Pancreas (tissue), 10 donors: ENCODE data around the gene AP4B1. TPM values are rescaled to one million over a fixed set of nuclear protein-coding genes. Genes with fewer than 3 reads are reported as not detected.

Experiments used
- ATAC-seq, 4 donors: fragments of 200-7000 bp; cut with Tn5 transposase; one replicate each; pipeline versions ENCODE4 v1.8.0 to v1.9.1; 2020; ENCODE audit warnings: mild to moderate bottlenecking in 4 of 4, moderate library complexity in 4 of 4
- DNase-seq, 6 donors: peaks; one replicate each; pipeline ENCODE4 v3.0.0-alpha.2; 2020
- FAIRE-seq: peaks from 2 replicates; lab custom pipeline; 2012; peaks lifted over from hg19 to GRCh38; lab: Jason Lieb, UNC
- H3K27ac ChIP-seq, 4 donors: fragments of 200-600 bp; sonication (generic); 1 replicate in 3 of 4; 2 replicates in 1 of 4; pipeline versions ENCODE4 v1.5.0 to v1.8.0; 2020
- H3K27me3 ChIP-seq, 4 donors: fragments of 200-600 bp; one replicate each; pipeline ENCODE4 v1.8.0; 2021
- H3K36me3 ChIP-seq, 3 donors: fragments of 200-600 bp; sonication (generic) in 1 of 3; one replicate each; pipeline versions ENCODE4 v1.5.0 to v1.8.0; 2020 to 2021
- H3K4me1 ChIP-seq, 3 donors: fragments of 200-600 bp; one replicate each; pipeline ENCODE4 v1.8.0; 2021
- H3K4me3 ChIP-seq, 4 donors: fragments of 200-600 bp; sonication (generic) in 2 of 4; one replicate each; pipeline versions ENCODE4 v1.5.0 to v1.8.0; 2020 to 2021
- H3K9me3 ChIP-seq, 4 donors: fragments of 200-600 bp; one replicate each; pipeline ENCODE4 v1.8.0; 2021
- CTCF ChIP-seq, 4 donors: fragments of 200-600 bp; sonication (generic) in 3 of 4; IDR thresholded peaks; one replicate each; pipeline versions ENCODE4 v1.5.0 to v1.8.0; 2021; ENCODE audit warnings: antibody characterized with exemption in 4 of 4
- WGBS, 2 donors: extraction: QIAGEN DNeasy Blood & Tissue Kit; methylation state at CpG; one replicate each; pipeline ENCODE4 v1.1.7; 2013; 5-methylcytosine and 5-hydroxymethylcytosine counted together
- intact Hi-C, 3 donors: fragments of 100-400 bp; cut with DNase I; formaldehyde crosslinking; loops; one replicate each; pipeline versions ENCODE4 v1.11.1 to v1.14.2; 2022
- polyA plus RNA-seq, 2 donors: library from polyadenylated mRNA; stranded (reverse); fragments of 200-250 nt; gene quantifications; one replicate each; pipeline ENCODE4 v1.2.3, GENCODE V29; 2013
- total RNA-seq, 6 donors: library from RNA; stranded (reverse); fragmentation: NEBNext Ultra II Directional in 4 of 6; extraction: Animal tissue kit (Norgen Biotek cat#: 25700) in 4 of 6; gene quantifications; one replicate each; pipeline versions ENCODE4 v1.2.1 to v1.2.4, GENCODE V29; 2021 to 2023
- donor health status: healthy with polysubstance abuse.
- donor health status: DM: no; HTN: no; CAD: no; lungs with moderate emphysema.
- donor health status: DM: no; HTN: no; CAD: no.
- donor health status: control.
- donor health status: control.
- donor health status: Bipolar disorder and iron deficiency.
- donor health status: DM: yes; HTN: yes; CAD: no.
- donor health status: DM: no; HTN: no; CAD: no.
- donor health status: DM: no; HTN: no; CAD: no.
- donor health status: DM: yes; HTN: yes; CAD: no.

The AP4B1 gene
- total and polyA plus RNA-seq, 8 donors, result 8.2 to 37.5 (median 12.7) TPM

- intact Hi-C loops, result loop anchor here in 1 of 3 donors (10.0 kb wide), 1 partner anchor 66 kb away; no protein-coding TSS in a partner anchor
- Histone ChIP-seq H3K4me3 (no peak overlapping the region), H3K27me3 (no peaks in the 10 kb centered on the region), H3K4me1 (peaks cover 4 to 14% (median 6%) of the 10 kb centered on the region in 3 donors), H3K27ac (no peak overlapping the region), H3K36me3 (peaks cover 0 to 23% (median 7%) of the 10 kb centered on the region in 3 donors), H3K9me3 (no peaks in the 10 kb centered on the region)
- FAIRE-seq, result no peak
- no peak for TF ChIP-seq CTCF (IDR thresholded peaks at IDR 0.05)
- 67 to 85% methylated on average over 3 of the region's 3 CpGs for WGBS, 2 donors
- ATAC-seq, result no peak
- no peak for DNase-seq
Measured at GRCh38 chr1:113901191-113901590, 3.4 kb downstream of the AP4B1 start.

GRCh38 chr1:113899111-113899510 is 5.5 kb downstream of the AP4B1 start:
- intact Hi-C loops, result no loop called here
- Histone ChIP-seq H3K36me3 (peaks cover 0 to 28% (median 7%) of the 10 kb centered on the region in 3 donors), H3K27me3 (no peaks in the 10 kb centered on the region), H3K9me3 (no peaks in the 10 kb centered on the region), H3K4me1 (peaks cover 4 to 9% (median 6%) of the 10 kb centered on the region in 3 donors), H3K27ac (no peak overlapping the region), H3K4me3 (no peak overlapping the region)
- TF ChIP-seq CTCF (IDR thresholded peaks at IDR 0.05), result no peak
- DNase-seq, result no peak
- FAIRE-seq, result no peak
- ATAC-seq, result no peak

DNA sequence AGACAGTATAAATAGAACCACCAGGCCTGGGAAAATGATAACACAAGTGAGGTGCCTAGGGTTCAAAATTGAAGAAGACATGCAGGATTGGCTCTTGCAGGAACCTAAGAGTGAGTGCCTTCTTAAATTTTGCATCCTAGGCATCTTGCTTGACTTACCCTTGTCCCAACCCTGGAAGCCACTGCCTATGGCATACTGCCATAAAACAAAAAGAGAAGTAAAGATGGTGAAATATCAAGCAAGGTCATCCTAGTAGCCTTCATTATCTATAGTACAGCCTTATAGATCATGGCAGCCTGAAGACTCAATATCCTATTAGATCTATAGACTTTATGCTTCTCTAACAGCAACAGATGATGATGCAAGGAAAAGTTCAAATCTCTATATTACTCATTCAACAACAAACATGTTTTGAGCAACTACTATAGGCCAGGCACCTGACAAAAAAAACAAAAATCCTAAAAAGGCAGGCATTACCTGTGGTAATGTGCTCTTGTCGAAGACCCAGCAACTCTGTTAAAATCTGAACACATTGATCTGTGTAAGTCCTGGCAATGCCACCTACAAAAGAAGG is 6.3 kb downstream of the AP4B1 start:
- Histone ChIP-seq H3K9me3 (no peaks in the 10 kb centered on the region), H3K4me1 (peaks cover under 1 to 4% (median 1%) of the 10 kb centered on the region in 3 donors), H3K36me3 (peaks cover 0 to 28% (median 7%) of the 10 kb centered on the region in 3 donors), H3K27ac (no peak overlapping the region), H3K27me3 (no peaks in the 10 kb centered on the region), H3K4me3 (no peak overlapping the region)
- 94 to 95% methylated on average over 1 of the region's 1 CpG for WGBS, 2 donors
- FAIRE-seq (no peak), ATAC-seq (no peak), DNase-seq (no peak)
- intact Hi-C loops, result no loop called here
- TF ChIP-seq CTCF (IDR thresholded peaks at IDR 0.05), result no peak

DNA sequence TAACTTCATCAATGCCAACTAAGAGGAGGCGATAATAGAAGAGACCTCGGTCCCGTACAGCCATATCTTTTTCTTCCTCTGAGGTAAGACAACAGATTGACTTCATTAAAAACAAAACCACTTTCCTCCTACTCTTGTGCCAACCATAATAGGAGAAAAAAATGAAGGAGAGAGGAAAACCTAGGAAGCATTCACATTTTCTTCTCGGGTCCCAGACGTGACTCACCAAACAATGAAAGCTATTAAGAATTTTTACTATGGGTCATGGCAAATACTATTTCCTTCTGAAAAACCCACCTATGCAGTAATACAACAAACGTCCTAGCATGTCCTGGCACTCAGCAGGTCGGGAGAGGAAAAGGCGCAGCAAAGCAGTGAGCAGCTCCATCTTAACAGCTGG is 8.6 kb downstream of the AP4B1 start:
- Histone ChIP-seq H3K4me3 (no peak overlapping the region), H3K27ac (no peak overlapping the region), H3K4me1 (no peaks in the 10 kb centered on the region), H3K27me3 (no peaks in the 10 kb centered on the region), H3K9me3 (no peaks in the 10 kb centered on the region), H3K36me3 (peaks cover 0 to 28% (median 7%) of the 10 kb centered on the region in 3 donors)
- no peak for DNase-seq
- TF ChIP-seq CTCF (IDR thresholded peaks at IDR 0.05), result no peak
- intact Hi-C loops, result no loop called here
- ATAC-seq, result no peak
- FAIRE-seq, result no peak
- 94 to 95% methylated on average over 8 of the region's 8 CpGs for WGBS, 2 donors

DNA sequence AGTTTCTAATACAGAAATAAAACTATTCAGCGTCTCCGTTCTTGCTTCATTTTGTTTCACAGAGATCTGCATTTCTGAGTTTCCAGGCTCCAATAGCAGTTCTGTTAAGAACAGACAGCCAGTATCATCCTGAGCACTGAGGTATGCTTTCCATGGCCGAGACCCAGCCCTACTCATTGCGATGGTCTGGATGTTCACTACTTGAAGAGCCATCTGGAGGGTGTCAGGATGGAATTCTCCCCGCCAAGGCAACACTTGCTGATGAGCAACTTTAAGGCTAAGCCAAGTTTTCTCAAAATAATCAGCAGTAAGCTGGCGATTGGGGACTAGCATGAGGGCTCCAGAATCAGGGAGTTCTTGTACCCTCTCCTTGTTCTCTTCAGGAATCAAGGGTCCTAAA is 9.5 kb downstream of the AP4B1 start:
- no peak for TF ChIP-seq CTCF (IDR thresholded peaks at IDR 0.05)
- Histone ChIP-seq H3K27ac (no peak overlapping the region), H3K36me3 (peaks cover 0 to 26% (median 7%) of the 10 kb centered on the region in 3 donors), H3K27me3 (no peaks in the 10 kb centered on the region), H3K4me3 (no peak overlapping the region), H3K9me3 (no peaks in the 10 kb centered on the region), H3K4me1 (no peaks in the 10 kb centered on the region)
- FAIRE-seq, result no peak
- no peak for ATAC-seq
- no peak for DNase-seq
- intact Hi-C loops, result no loop called here
- 92 to 93% methylated on average over 6 of the region's 6 CpGs for WGBS, 2 donors
